GM21825 (cell line): Measurements from ENCODE around the gene GOPC.
"Not testable (repeated sequence)": the region's sequence is repeated elsewhere in the genome, so short reads cannot be mapped to it uniquely, and the experiment has no call there.

Experiments used
- ATAC-seq: cut with Tn5 transposase; IDR thresholded peaks from one replicate; pipeline ENCODE4 v1.9.1; 2021; ENCODE audit warnings: mild to moderate bottlenecking, moderate library complexity; ENCODE audit not compliant: unreplicated experiment

GOPC gene

DNA sequence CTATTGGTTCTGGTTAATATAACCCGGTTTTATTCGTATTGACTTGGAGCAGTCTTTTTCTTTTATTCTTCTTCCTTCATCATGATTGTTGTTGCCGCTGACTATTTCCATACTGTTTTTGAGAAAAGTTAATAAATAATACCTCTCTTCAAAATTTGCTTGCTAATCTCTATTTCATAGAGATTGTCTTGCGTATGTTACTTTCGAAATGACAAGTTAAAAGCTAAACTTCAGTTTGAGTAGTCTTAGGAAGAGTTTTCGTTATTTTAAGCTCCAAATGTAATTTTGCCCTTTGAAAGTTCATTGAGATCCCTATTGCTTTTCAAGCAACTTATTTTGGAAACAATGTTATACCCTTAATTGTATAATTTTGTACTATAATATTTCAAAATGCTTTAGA lies 83.4 kb downstream of the GOPC start:
- ATAC-seq: no peak

DNA sequence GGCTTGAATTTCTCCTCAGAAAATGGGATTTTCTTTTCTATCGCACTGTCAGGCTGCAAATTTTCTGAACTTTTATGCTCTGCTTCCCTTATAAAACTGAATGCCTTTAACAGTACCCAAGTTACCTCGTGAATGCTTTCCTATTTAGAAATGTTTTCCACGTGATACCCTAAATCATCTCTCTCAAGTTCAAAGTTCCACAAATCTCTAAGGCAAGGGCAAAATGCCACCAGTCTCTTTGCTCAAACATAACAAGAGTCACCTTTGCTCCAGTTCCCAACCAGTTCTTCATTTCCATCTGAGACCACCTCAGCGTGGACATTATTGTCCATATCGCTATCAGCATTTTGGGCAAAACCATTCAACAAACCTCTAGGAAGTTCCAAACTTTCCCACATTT lies 84.3 kb downstream of the GOPC start:
- ATAC-seq: not testable (repeated sequence)

DNA sequence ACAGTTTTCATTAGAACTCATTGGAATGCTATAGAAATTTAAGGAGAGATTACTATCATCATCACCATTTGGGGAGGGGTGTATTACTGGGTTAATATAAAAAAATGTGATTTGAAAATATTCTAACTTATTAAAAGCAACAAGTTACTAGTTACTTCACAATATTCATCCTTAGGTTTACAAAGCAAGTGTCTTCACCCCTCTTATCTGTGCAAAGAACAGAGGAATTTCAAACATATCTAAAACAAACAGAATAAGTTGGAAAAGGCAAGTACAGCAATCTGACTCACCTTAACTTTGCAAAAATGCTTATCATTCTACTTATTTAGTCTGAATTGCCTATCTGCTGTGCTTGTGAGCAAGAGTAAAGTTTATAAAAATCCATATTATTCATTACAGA lies 87.0 kb downstream of the GOPC start:
- ATAC-seq: no peak

DNA sequence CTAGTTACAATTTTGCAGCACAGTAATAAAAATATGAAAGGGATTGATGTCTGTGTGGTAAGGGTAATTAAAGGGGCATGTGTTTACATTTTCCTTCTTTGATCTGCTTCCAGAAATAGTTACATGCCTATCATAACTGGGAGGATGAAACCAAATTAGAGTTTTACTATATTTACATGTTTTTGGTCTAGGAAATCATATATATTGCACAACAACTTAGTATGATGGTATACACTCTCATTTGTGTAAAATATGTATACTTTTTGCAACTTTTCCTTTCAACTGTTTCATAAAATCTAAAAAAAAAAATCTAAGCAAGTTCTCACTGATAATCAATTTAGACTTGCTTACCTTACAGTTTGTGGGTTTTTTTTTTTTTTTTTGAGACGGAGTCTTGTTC lies 87.7 kb downstream of the GOPC start:
- no peak for ATAC-seq

DNA sequence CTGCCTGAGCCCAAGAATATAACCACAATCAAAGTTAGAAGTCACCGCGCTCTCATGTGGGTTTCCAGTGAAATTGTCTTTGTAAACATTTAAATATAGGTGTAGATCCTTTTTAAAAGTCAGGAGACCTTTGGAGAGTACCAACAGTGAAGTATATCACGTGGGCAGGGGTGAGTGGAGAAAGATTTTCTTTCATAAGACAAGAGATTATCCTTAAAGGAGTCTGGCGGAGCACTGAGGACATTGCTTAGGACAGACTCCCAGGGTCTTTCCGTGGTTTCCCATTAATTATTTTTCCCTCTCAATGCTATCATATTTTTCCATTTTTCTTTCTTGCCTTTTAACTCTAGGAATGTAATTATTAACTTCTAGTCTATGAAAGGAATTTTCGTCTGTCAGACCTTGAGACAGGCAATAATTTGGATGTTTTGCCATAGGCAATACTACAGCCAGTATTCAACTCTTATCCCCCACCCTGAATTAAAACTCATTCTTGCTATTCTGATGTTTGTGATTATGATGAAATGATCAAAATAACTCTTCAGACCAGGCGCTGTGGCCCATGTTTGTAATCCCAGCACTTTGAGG lies 88.4 kb downstream of the GOPC start:
- ATAC-seq: no peak

DNA sequence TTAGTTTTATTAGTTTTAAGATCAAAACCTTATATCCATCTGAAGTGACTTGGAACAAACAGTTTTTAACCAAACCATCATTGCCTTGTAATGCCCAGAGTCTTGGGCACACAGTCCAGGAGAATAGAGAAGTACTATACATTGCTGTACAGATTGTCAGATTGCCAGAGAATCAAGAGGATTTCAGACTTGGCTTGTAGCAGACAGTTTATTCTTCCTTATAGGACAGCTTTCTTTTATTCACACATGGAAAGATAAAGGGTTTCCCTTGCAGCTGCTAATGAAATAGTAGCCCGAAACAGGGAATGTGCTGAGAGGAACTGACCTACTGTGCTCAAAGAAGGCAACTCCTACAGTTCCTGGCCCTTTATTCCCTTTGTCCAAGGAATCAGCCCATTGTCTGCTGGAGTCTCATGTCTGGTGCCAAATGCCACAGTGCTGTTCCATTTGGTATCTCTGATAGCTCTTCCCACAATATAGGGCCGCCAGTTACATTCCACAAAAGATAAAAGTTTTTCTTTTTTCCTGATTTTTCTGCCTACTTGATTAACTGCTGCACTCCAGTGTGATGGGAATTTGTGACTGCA lies 89.2 kb downstream of the GOPC start:
- no peak for ATAC-seq

DNA sequence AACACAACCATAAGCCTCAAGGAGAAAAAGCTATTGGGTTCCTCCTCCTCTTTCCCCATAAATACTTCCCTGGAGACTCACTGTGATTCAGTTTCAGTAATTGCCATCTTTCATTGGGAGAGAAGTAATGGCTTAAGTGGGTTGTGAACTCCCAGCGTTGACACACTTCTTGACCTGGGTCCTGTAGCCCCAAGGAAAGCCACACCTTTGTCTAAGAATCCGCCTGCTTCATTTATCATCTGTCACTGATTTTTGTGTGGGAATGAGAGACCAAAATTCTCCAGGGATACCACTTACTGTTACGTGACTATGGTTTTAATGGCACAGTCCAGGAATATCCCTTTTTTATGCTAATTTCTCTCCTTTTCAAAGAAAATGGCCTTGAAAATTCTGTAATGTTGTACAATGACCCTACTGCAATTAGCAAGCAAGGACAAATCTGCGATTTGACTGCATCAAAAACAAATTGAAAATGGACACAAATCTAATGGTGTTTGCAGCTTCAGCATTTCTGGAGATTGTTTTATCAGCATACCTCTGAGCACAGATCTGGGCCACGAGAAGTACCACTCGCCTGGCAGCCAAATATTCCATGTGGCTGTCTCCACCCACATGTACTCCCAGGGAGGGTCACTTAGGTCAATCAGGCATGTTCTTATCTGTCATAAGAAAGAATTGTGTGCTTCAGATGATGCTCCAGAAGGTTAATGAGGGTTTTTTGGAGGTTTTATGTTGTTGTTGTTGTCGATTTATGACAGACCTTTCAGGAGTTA lies 90.1 kb downstream of the GOPC start:
- ATAC-seq: no peak
